ENCODE data around the gene KLHL36.

Gene KLHL36

GRCh38 chr16:84699712-84700445, 51.6 kb downstream of the KLHL36 start, which contains the start of gene USP10:
Gene USP10 (plus strand): TSS chr16:84700000. CDS start chr16:84700091, 91 bp downstream.
- DNase-seq: peak; percentile 63

GRCh38 chr16:84700446-84701300, 52.4 kb downstream of the KLHL36 start:
- no peak for DNase-seq

- DNase-seq: no peak
These were observed 55.4 kb downstream of the KLHL36 start for GRCh38 chr16:84703681-84704080.

- no peak for DNase-seq
These were observed 55.9 kb downstream of the KLHL36 start for GRCh38 chr16:84704253-84704652.

- DNase-seq: no peak
These were observed 58.5 kb downstream of the KLHL36 start for GRCh38 chr16:84706856-84707255.

- no peak for DNase-seq
These were observed 61.3 kb downstream of the KLHL36 start for GRCh38 chr16:84709609-84710008.

- DNase-seq: no peak
These were observed 62.4 kb downstream of the KLHL36 start for GRCh38 chr16:84710686-84711085.
